Activated T-helper 2 cell treated with anti-CD3 and anti-CD28 coated beads, Interferon-gamma antibody, Interleukin-2, Interleukin-4, amounts not matched to agents 10 μg/mL and 5 μg/mL and 100 μg/mL, durations not matched to agents 14 hours and 24 hours and 36 hours (primary cell): ENCODE measurements around the gene ELAC1. TPM values are rescaled to one million over a fixed set of nuclear protein-coding genes. Genes with fewer than 3 reads are reported as not detected.

Experiments
- DNase-seq: peaks from one replicate; pipeline ENCODE4 v3.0.0; 2021; ENCODE audit warnings: low spot score
- H3K27ac Mint-ChIP-seq: one replicate; pipeline ENCODE4 v1.8.0; 2021; ENCODE audit warnings: mixed read lengths
- H3K27me3 Mint-ChIP-seq: one replicate; pipeline ENCODE4 v1.8.0; 2021; ENCODE audit warnings: low read depth, mixed read lengths
- H3K36me3 Mint-ChIP-seq: one replicate; pipeline ENCODE4 v1.8.0; 2021; ENCODE audit warnings: low read depth, mixed read lengths
- H3K4me1 Mint-ChIP-seq: one replicate; pipeline ENCODE4 v1.8.0; 2021; ENCODE audit warnings: low read depth, mixed read lengths
- H3K4me3 Mint-ChIP-seq: one replicate; pipeline ENCODE4 v1.8.0; 2021; ENCODE audit warnings: low read depth, mild to moderate bottlenecking, moderate library complexity, mixed read lengths
- H3K9me3 Mint-ChIP-seq: one replicate; pipeline ENCODE4 v1.8.0; 2021; ENCODE audit warnings: mixed read lengths
- intact Hi-C: fragments of 100-400 bp; cut with micrococcal nuclease; formaldehyde crosslinking; loops from one replicate; pipeline ENCODE4 v1.15.1; 2023
- total RNA-seq: library from RNA; stranded (reverse); gene quantifications from 2 replicates; pipeline ENCODE4 v1.2.3, GENCODE V29; 2022

The ELAC1 gene
- total RNA-seq, 1 donor from 2014 or later: 6.8 TPM

- H3K27ac Mint-ChIP-seq: no peak overlapping the region
- intact Hi-C loops: loop anchor here (5.0 kb wide), 1 partner anchor 160 kb away; no protein-coding TSS in a partner anchor
- H3K27me3 Mint-ChIP-seq: no peaks in the 10 kb centered on the region
- H3K4me3 Mint-ChIP-seq: peak overlapping the region; percentile 97
- peaks cover 52% of the 10 kb centered on the region for H3K4me1 Mint-ChIP-seq
- H3K36me3 Mint-ChIP-seq: peaks cover 47% of the 10 kb centered on the region
- H3K9me3 Mint-ChIP-seq: no peaks in the 10 kb centered on the region
- DNase-seq: no peak
Measured at GRCh38 chr18:51032193-51032592, 64.4 kb downstream of the ELAC1 start.

GRCh38 chr18:51037230-51037629 is 69.4 kb downstream of the ELAC1 start:
- Mint-ChIP-seq H3K9me3 (no peaks in the 10 kb centered on the region), H3K4me1 (peaks cover 44% of the 10 kb centered on the region), H3K36me3 (peaks cover 34% of the 10 kb centered on the region), H3K27me3 (no peaks in the 10 kb centered on the region), H3K4me3 (no peak overlapping the region), H3K27ac (no peak overlapping the region)
- intact Hi-C loops: no loop called here
- DNase-seq: no peak

Other genes with a start within 250 kb of the ELAC1 start
- not detected in 2 replicates for gene MRO, start 148.0 kb upstream of the ELAC1 start, total RNA-seq
- gene ME2, start 88.9 kb upstream of the ELAC1 start, total RNA-seq: 115 and 117 TPM in 2 replicates
- gene SMAD4, start 62.2 kb downstream of the ELAC1 start, total RNA-seq: 73.0 and 77.1 TPM in 2 replicates
- 48.6 and 49.3 TPM in 2 replicates for gene MEX3C, start 229.6 kb downstream of the ELAC1 start, total RNA-seq